Heart right ventricle (tissue), 16 donors: ENCODE data around the gene MRGPRD. TPM values are rescaled to one million over a fixed set of nuclear protein-coding genes. Genes with fewer than 3 reads are reported as not detected.

Experiments
- ATAC-seq, 8 donors: fragments of 200-7000 bp; cut with Tn5 transposase; one replicate each; pipeline ENCODE4 v1.9.1; 2020; ENCODE audit warnings: mild to moderate bottlenecking in 8 of 8, moderate library complexity in 8 of 8, moderate number of reproducible peaks in 1 of 8
- DNase-seq, 2 donors: peaks; one replicate each; pipeline ENCODE4 v3.0.0-alpha.2; 2020
- H3K27ac ChIP-seq, 10 donors: fragments of 200-600 bp; sonication (generic) in 2 of 10; one replicate each; pipeline versions ENCODE4 v1.5.0 to v1.8.0; 2020 to 2022; ENCODE audit warnings: mild to moderate bottlenecking in 3 of 10
- H3K27me3 ChIP-seq, 7 donors: fragments of 200-600 bp; one replicate each; pipeline ENCODE4 v1.8.0; 2021 to 2022; ENCODE audit warnings: mild to moderate bottlenecking in 2 of 7
- H3K36me3 ChIP-seq, 9 donors: fragments of 200-600 bp; sonication (generic) in 1 of 9; one replicate each; pipeline versions ENCODE4 v1.5.0 to v1.8.0; 2020 to 2022; ENCODE audit warnings: mild to moderate bottlenecking in 2 of 9
- H3K4me1 ChIP-seq, 9 donors: fragments of 200-600 bp; sonication (generic) in 1 of 9; one replicate each; pipeline versions ENCODE4 v1.5.0 to v1.8.0; 2020 to 2022; ENCODE audit warnings: mild to moderate bottlenecking in 4 of 9
- H3K4me3 ChIP-seq, 10 donors: fragments of 200-600 bp; sonication (generic) in 2 of 10; one replicate each; pipeline versions ENCODE4 v1.5.0 to v1.8.0; 2020 to 2022; ENCODE audit warnings: mild to moderate bottlenecking in 7 of 10, moderate library complexity in 2 of 10
- H3K9me3 ChIP-seq, 11 donors: fragments of 200-600 bp in 10 of 11; sonication (generic) in 2 of 11; one replicate each; pipeline versions ENCODE4 v1.5.0 to v1.8.0; 2013 to 2022; ENCODE audit warnings: mild to moderate bottlenecking in 2 of 11, control low read depth in 1 of 11, moderate library complexity in 1 of 11
- WGBS, 2 donors: extraction: QIAGEN DNeasy Blood & Tissue Kit; methylation state at CpG; one replicate each; pipeline ENCODE4 v1.1.7; 2013; ENCODE audit warnings: inconsistent platforms in 1 of 2; 5-methylcytosine and 5-hydroxymethylcytosine counted together
- intact Hi-C, 10 donors: fragments of 100-400 bp; cut with DNase I; formaldehyde crosslinking; loops; one replicate each; pipeline versions ENCODE4 v1.11.1 to v1.14.2; 2022
- polyA plus RNA-seq, 2 donors: library from polyadenylated mRNA; stranded (reverse); fragments of 200-250 nt; gene quantifications; one replicate each; pipeline ENCODE4 v1.2.3, GENCODE V29; 2013
- total RNA-seq, 10 donors: library from RNA; stranded (reverse); fragmentation: NEBNext Ultra II Directional in 3 of 10; extraction: Animal tissue kit (Norgen Biotek cat#: 25700) in 3 of 10; gene quantifications; one replicate each; pipeline versions ENCODE4 v1.2.1 to v1.2.4, GENCODE V29; 2021 to 2023
- TF ChIP-seq, protein P1 (sequence below), 9 donors: fragments of 200-600 bp; sonication (generic) in 2 of 9; IDR thresholded peaks; one replicate each; pipeline versions ENCODE4 v1.5.0 to v1.8.0; 2021 to 2022; ENCODE audit warnings: antibody characterized with exemption in 9 of 9, mild to moderate bottlenecking in 5 of 9, moderate library complexity in 1 of 9
- donor health status: Arrhythmogenic right ventricular cardiomyopathy.
- donor health status: ischemic (EF 13 %, LVEDD 7.1; RV severe dilation, severe dysfunction).
- donor health status: healthy with polysubstance abuse.
- donor health status: DM: no; HTN: yes; CAD: no.
- donor health status: DM: no; HTN: no; CAD: no.
- donor health status: ischemic (EF 25% LVEDD 6.9; RV normal size, moderate dysfunction).
- donor health status: ischemic (EF 25% LVEDD 5.7; RV mildly dilated, moderate dysfunction).
- donor health status: healthy.
- donor health status: DM: yes; HTN: yes; CAD: no.
- donor health status: Ischemic cardiomyopathy.
- donor health status: ischemic (EF 35%, LVEDD 5.7; RV mildly dilated, moderate dysfunction).
- donor health status: nonischemic (EF 11% LVEDD 7.7; RV severe dilation, severe dysfunction).
- donor health status: DM: yes; HTN: yes; CAD: no.
- donor health status: PGD.
- donor health status: ischemic (EF 29% LVEDD 5.4; RV normal size, mild dysfunction).
- donor health status: nonischemic (EF 23%, LVEDD 6.1; RV moderate dilation, normal function).

The MRGPRD gene
- total and polyA plus RNA-seq, 12 donors = not detected

- TF ChIP-seq, protein P1, sequence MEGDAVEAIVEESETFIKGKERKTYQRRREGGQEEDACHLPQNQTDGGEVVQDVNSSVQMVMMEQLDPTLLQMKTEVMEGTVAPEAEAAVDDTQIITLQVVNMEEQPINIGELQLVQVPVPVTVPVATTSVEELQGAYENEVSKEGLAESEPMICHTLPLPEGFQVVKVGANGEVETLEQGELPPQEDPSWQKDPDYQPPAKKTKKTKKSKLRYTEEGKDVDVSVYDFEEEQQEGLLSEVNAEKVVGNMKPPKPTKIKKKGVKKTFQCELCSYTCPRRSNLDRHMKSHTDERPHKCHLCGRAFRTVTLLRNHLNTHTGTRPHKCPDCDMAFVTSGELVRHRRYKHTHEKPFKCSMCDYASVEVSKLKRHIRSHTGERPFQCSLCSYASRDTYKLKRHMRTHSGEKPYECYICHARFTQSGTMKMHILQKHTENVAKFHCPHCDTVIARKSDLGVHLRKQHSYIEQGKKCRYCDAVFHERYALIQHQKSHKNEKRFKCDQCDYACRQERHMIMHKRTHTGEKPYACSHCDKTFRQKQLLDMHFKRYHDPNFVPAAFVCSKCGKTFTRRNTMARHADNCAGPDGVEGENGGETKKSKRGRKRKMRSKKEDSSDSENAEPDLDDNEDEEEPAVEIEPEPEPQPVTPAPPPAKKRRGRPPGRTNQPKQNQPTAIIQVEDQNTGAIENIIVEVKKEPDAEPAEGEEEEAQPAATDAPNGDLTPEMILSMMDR (IDR thresholded peaks at IDR 0.05) = no peak
- 49 to 54% methylated on average over 28 of the region's 28 CpGs for WGBS, 2 donors
- Histone ChIP-seq H3K27ac (peak overlapping the region in 9 of 10 donors; percentile 72 to 86 (median 80)), H3K4me1 (peaks cover 5 to 54% (median 34%) of the 10 kb centered on the region in 9 donors), H3K36me3 (no peaks in the 10 kb centered on the region), H3K4me3 (peak overlapping the region in 7 of 10 donors; percentile 41 to 55 (median 53)), H3K27me3 (peaks cover 0 to 54% (median 35%) of the 10 kb centered on the region in 7 donors), H3K9me3 (no peaks in the 10 kb centered on the region)
- peak; percentile 61 to 80 for DNase-seq
- intact Hi-C loops = no loop called here
- ATAC-seq = peak in 7 of 8 donors; percentile 41 to 69 (median 60)
Measured at GRCh38 chr11:69014084-69014851, 33.5 kb upstream of the MRGPRD start.

DNA sequence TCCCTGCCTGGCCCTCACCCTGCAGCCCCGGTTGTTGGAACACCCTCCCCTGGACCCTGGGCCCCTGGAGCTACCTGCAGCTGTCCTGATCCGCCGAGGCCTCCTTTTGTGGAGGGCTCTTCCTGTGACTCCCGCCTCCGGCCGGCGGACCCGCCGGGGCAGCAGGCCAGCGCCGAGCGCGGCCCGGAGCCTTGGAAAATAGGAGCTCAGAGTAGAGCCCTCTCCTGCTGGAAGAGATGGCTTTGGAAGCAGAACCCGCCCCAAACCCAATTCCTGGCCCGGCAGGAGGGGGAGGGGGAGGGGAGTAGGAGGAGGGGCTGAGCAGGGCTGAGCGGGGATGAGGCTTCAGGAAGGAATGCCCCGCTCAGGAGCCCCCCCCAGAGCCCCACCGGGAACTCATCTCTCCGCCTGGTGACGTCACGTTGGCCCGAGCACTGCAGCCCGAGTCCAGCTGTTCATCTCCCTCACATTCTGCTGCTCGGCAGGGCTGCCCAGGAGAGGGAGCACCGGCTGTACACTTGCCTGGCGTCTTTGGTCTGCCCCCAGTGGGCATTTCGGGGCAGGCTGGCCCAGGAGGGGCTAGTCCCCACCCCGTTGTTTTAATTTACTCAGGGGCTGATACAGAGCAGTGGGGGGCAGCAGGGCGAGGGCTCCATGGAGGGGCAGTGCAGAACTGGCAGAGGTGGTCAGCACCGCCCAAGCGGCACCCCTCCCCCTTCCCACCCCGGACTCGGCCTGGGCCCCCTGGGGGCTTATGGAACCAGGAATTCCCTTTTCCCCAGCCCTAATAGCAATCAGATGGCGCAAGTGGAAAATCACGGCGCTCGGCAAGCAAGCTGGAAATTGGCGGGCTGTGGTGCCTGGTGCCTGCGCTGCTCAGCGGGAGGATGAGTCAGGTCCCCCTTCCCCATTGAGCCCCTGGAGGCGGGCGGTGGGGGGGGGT lies 32.5 kb upstream of the MRGPRD start, which contains the start of gene MRGPRF:
MRGPRF (minus strand) TSS at position 238 of the 943 bp plus-strand sequence. CDS start 3,345 bp downstream, outside the sequence.
- ATAC-seq (peak; percentile 64 to 76 (median 68)), DNase-seq (peak; percentile 88 to 92)
- TF ChIP-seq, protein P1 (IDR thresholded peaks at IDR 0.05) = peak in 7 of 9 donors; percentile 10 to 62 (median 49)
- Histone ChIP-seq H3K36me3 (no peaks in the 10 kb centered on the region), H3K27ac (peak within 1 kb of the TSS; percentile 35 to 86 (median 80)), H3K27me3 (peaks cover 0 to 54% (median 35%) of the 10 kb centered on the region in 7 donors), H3K4me1 (peaks cover 5 to 64% (median 37%) of the 10 kb centered on the region in 9 donors), H3K9me3 (no peaks in the 10 kb centered on the region), H3K4me3 (peak within 1 kb of the TSS; percentile 10 to 55 (median 51))
- WGBS, 2 donors = 23 to 31% methylated on average over 43 of the region's 43 CpGs
- intact Hi-C loops = no loop called here

DNA sequence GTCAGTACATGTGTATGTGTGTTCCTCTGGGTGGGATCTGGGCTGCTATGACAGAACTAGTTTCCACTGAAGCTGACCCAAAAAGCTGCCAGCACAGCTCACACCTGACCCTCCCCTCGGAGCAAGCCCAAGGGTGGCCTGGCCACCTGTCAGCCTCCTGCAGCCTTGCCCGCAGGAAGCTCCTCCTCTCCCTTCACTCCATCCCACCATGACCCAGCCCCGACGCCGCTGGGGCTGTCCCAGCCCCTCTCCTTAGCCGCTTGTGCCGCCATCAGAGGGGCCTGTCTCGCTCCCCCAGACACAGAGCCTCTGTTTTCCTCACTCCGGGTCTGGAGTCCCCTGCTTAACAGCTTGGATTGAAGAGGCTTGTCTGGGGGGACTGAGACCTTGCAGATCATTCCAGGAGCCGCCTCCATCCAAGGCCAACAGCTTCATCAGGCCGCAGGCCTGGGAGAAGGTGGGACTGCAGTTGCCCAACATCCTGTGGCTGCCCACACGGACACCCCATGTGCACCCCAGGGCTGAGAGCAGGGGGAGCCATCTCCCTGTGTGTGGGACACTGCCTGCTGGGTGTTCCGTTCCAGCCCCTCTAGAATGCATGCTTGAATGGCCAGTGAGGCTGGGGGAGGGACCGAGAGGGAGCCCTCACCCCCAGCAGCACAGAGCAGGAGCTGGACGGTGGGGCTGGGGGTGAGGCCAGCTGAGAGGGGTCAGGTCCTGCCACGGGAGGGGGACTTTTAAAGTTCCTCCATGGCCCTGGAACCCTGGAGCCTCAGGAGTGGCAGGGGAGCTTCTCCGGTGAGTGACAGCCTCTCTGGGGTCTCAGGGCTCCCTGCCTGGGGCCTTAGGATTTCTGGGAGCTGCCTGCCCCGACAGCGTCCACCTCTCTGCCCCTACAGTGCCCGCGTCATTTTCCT lies 31.6 kb upstream of the MRGPRD start:
- TF ChIP-seq, protein P1 (IDR thresholded peaks at IDR 0.05) = no peak
- Histone ChIP-seq H3K36me3 (no peaks in the 10 kb centered on the region), H3K27me3 (peaks cover 0 to 54% (median 35%) of the 10 kb centered on the region in 7 donors), H3K9me3 (no peaks in the 10 kb centered on the region), H3K4me1 (peaks cover 5 to 69% (median 45%) of the 10 kb centered on the region in 9 donors), H3K27ac (peak overlapping the region; percentile 35 to 86 (median 78)), H3K4me3 (peak overlapping the region; percentile 10 to 55 (median 51))
- 54 to 60% methylated on average over 19 to 21 of the region's 21 CpGs for WGBS, 2 donors
- DNase-seq = no peak
- no peak for ATAC-seq
- intact Hi-C loops = no loop called here
